Aorta (tissue), 5 donors: ENCODE measurements around the gene TBX15. TPM values are rescaled to one million over a fixed set of nuclear protein-coding genes. Genes with fewer than 3 reads are reported as not detected.
"Not testable (repeated sequence)": the region's sequence is repeated elsewhere in the genome, so short reads cannot be mapped to it uniquely, and the experiment has no call there.

ENCODE experiments used
- ATAC-seq: fragments of 200-7000 bp; cut with Tn5 transposase; one replicate; pipeline ENCODE4 v1.9.1; 2022; ENCODE audit warnings: moderate library complexity; ENCODE audit not compliant: low FRiP score
- DNase-seq, 2 donors: peaks; one replicate each; pipeline ENCODE4 v3.0.0-alpha.2; 2020
- H3K27ac ChIP-seq, 2 donors: one replicate each; pipeline ENCODE4 v1.5.1; 2013; ENCODE audit warnings: low read length in 2 of 2, mild to moderate bottlenecking in 2 of 2, moderate library complexity in 2 of 2, control low read depth in 1 of 2, inconsistent platforms in 1 of 2, low read depth in 1 of 2
- H3K27me3 ChIP-seq, 2 donors: one replicate each; pipeline ENCODE4 v1.6.1; 2013; ENCODE audit warnings: control low read depth in 1 of 2, low read length in 1 of 2, mild to moderate bottlenecking in 1 of 2, moderate library complexity in 1 of 2; ENCODE audit not compliant: insufficient read depth in 2 of 2, control insufficient read depth in 1 of 2
- H3K36me3 ChIP-seq, 2 donors: one replicate each; pipeline ENCODE4 v1.6.1; 2013; ENCODE audit warnings: control low read depth in 1 of 2, low read length in 1 of 2, mild to moderate bottlenecking in 1 of 2; ENCODE audit not compliant: insufficient read depth in 2 of 2, control insufficient read depth in 1 of 2
- H3K4me1 ChIP-seq, 2 donors: one replicate each; pipeline ENCODE4 v1.6.1; 2013; ENCODE audit warnings: low read length in 2 of 2, control low read depth in 1 of 2, mild to moderate bottlenecking in 1 of 2, moderate library complexity in 1 of 2; ENCODE audit not compliant: insufficient read depth in 2 of 2, control insufficient read depth in 1 of 2
- H3K4me3 ChIP-seq, 2 donors: one replicate each; pipeline ENCODE4 v1.5.1; 2013; ENCODE audit warnings: low read length in 2 of 2, control low read depth in 1 of 2, mild to moderate bottlenecking in 1 of 2
- H3K9me3 ChIP-seq: one replicate; pipeline ENCODE4 v1.6.1; 2013; ENCODE audit warnings: mild to moderate bottlenecking, low read length; ENCODE audit not compliant: control insufficient read depth
- WGBS, 2 donors: extraction: QIAGEN DNeasy Blood & Tissue Kit; methylation state at CpG; one replicate each; pipeline ENCODE4 v1.1.7; 2013; 5-methylcytosine and 5-hydroxymethylcytosine counted together
- intact Hi-C, 2 donors: fragments of 100-400 bp; cut with DNase I; formaldehyde crosslinking; loops; one replicate each; pipeline versions ENCODE4 v1.14.2 to v1.15.0; 2022
- polyA plus RNA-seq, 2 donors: library from polyadenylated mRNA; stranded (reverse); fragments of 200-250 nt; gene quantifications; one replicate each; pipeline ENCODE4 v1.2.3, GENCODE V29; 2013
- total RNA-seq, 2 donors: library from RNA; stranded (reverse); fragmentation: NEBNext Ultra II Directional; extraction: Animal tissue kit (Norgen Biotek cat#: 25700); gene quantifications; one replicate each; pipeline ENCODE4 v1.2.1, GENCODE V29; 2021
- donor health status: healthy with polysubstance abuse.
- donor health status: Bipolar disorder and iron deficiency.
- donor health status: DM: no; HTN: no; CAD: no.
- donor health status: DM: no; HTN: no; CAD: no.
- donor health status: DM: yes; HTN: yes; CAD: no.

Gene TBX15
- total and polyA plus RNA-seq, 4 donors, result 1.6 to 3.1 (median 2.3) TPM

- DNase-seq, intact Hi-C loops: not testable (repeated sequence)
- WGBS, 2 donors, result 95 to 96% methylated on average over 7 of the region's 7 CpGs
These were observed 30.6 kb downstream of the TBX15 start for GRCh38 chr1:118957579-118957978.

GRCh38 chr1:118954301-118954905 lies 33.7 kb downstream of the TBX15 start:
- intact Hi-C loops, result no loop called here

More at GRCh38 chr1:118957579-118957978, 30.6 kb downstream of the TBX15 start:
- not testable (repeated sequence) for ATAC-seq, H3K4me3 ChIP-seq, H3K9me3 ChIP-seq, H3K4me1 ChIP-seq, H3K36me3 ChIP-seq, H3K27ac ChIP-seq, H3K27me3 ChIP-seq

GRCh38 chr1:118951270-118951936 lies 36.7 kb downstream of the TBX15 start:
- no peak for DNase-seq
- Histone ChIP-seq H3K27me3 (no peaks in the 10 kb centered on the region), H3K4me1 (no peaks in the 10 kb centered on the region), H3K9me3 (no peaks in the 10 kb centered on the region), H3K27ac (no peak overlapping the region), H3K4me3 (no peak overlapping the region), H3K36me3 (no peaks in the 10 kb centered on the region)
- no peak for ATAC-seq
- WGBS, 2 donors, result 38 to 42% methylated on average over 2 of the region's 2 CpGs
- intact Hi-C loops, result no loop called here

More at GRCh38 chr1:118954301-118954905, 33.7 kb downstream of the TBX15 start:
- Histone ChIP-seq H3K27ac (no peak overlapping the region), H3K36me3 (no peaks in the 10 kb centered on the region), H3K4me3 (no peak overlapping the region), H3K27me3 (no peaks in the 10 kb centered on the region), H3K9me3 (peaks cover 2% of the 10 kb centered on the region), H3K4me1 (no peaks in the 10 kb centered on the region)
- DNase-seq (no peak), ATAC-seq (no peak)
- WGBS, 2 donors, result 59 to 60% methylated on average over 3 of the region's 3 CpGs

- no peaks in the 10 kb centered on the region for H3K36me3 ChIP-seq
- DNase-seq, result no peak
- intact Hi-C loops, result no loop called here
These were observed 38.8 kb downstream of the TBX15 start for GRCh38 chr1:118949315-118949714.

GRCh38 chr1:118948846-118949245 lies 39.3 kb downstream of the TBX15 start:
- intact Hi-C loops, result no loop called here
- WGBS, 2 donors, result 55 to 61% methylated on average over 1 of the region's 1 CpG
- no peaks in the 10 kb centered on the region for H3K4me1 ChIP-seq
- H3K27me3 ChIP-seq, result no peaks in the 10 kb centered on the region
- ATAC-seq (no peak), DNase-seq (no peak)
- H3K36me3 ChIP-seq, result no peaks in the 10 kb centered on the region
- H3K9me3 ChIP-seq, result no peaks in the 10 kb centered on the region
- H3K4me3 ChIP-seq, result no peak overlapping the region
- no peak overlapping the region for H3K27ac ChIP-seq

More at GRCh38 chr1:118949315-118949714, 38.8 kb downstream of the TBX15 start:
- Histone ChIP-seq H3K4me1 (no peaks in the 10 kb centered on the region), H3K9me3 (no peaks in the 10 kb centered on the region), H3K27ac (no peak overlapping the region), H3K4me3 (no peak overlapping the region), H3K27me3 (no peaks in the 10 kb centered on the region)
- no peak for ATAC-seq
- 75 to 80% methylated on average over 2 of the region's 2 CpGs for WGBS, 2 donors

GRCh38 chr1:118948351-118948750 lies 39.8 kb downstream of the TBX15 start:
- H3K27ac ChIP-seq, result no peak overlapping the region
- no peak for DNase-seq
- intact Hi-C loops, result no loop called here

GRCh38 chr1:118947790-118948189 lies 40.4 kb downstream of the TBX15 start:
- intact Hi-C loops, result no loop called here
- no peak overlapping the region for H3K4me3 ChIP-seq
- no peaks in the 10 kb centered on the region for H3K9me3 ChIP-seq
- no peaks in the 10 kb centered on the region for H3K36me3 ChIP-seq
- H3K4me1 ChIP-seq, result no peaks in the 10 kb centered on the region
- H3K27me3 ChIP-seq, result no peaks in the 10 kb centered on the region
- ATAC-seq (no peak), DNase-seq (no peak)
- WGBS, 2 donors, result 75 to 85% methylated on average over 2 of the region's 2 CpGs
- H3K27ac ChIP-seq, result no peak overlapping the region

More at GRCh38 chr1:118948351-118948750, 39.8 kb downstream of the TBX15 start:
- no peak overlapping the region for H3K4me3 ChIP-seq
- no peaks in the 10 kb centered on the region for H3K36me3 ChIP-seq
- ATAC-seq, result no peak
- H3K4me1 ChIP-seq, result no peaks in the 10 kb centered on the region
- no peaks in the 10 kb centered on the region for H3K27me3 ChIP-seq
- H3K9me3 ChIP-seq, result no peaks in the 10 kb centered on the region

- Histone ChIP-seq H3K4me3 (no peak overlapping the region), H3K4me1 (no peaks in the 10 kb centered on the region), H3K27ac (no peak overlapping the region), H3K9me3 (no peaks in the 10 kb centered on the region), H3K36me3 (no peaks in the 10 kb centered on the region), H3K27me3 (no peaks in the 10 kb centered on the region)
- ATAC-seq (no peak), DNase-seq (no peak)
- WGBS, 2 donors, result 83 to 92% methylated on average over 3 of the region's 3 CpGs
- intact Hi-C loops, result no loop called here
These were observed 41.0 kb downstream of the TBX15 start for GRCh38 chr1:118947003-118947765.
